Activated T-cell treated with anti-CD3 and anti-CD28 coated beads, Interleukin-2, amount 50 U/mL, for 1 hour (primary cell): ENCODE data around the gene PLEKHA4.
A peak's percentile ranks its signal among the peaks of the same experiment; 100 is the strongest.
"Not testable (repeated sequence)": the region's sequence is repeated elsewhere in the genome, so short reads cannot be mapped to it uniquely, and the experiment has no call there.

Source experiments
- DNase-seq: peaks from one replicate; pipeline ENCODE4 v3.0.0-alpha.2; 2020

PLEKHA4 gene

DNA sequence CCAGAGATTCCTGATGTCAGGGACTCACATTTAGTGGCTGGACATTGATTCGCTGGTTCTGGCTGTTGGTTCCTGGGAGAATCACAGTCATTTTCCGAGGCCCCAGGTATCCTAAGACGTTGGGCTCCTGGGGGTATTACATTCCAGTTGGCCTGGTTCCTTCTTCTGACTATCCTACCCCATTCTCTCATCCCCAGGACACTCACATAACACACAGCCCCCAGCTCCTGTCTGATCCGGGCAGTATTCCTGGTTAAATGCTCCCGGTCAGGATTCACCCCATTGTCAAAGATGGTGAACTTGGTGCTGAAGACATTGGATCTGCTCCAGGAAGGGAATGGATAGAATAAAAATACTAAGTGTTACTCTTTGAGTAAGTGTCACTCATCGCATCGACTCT lies 15.3 kb upstream of the PLEKHA4 start:
- no peak for DNase-seq

DNA sequence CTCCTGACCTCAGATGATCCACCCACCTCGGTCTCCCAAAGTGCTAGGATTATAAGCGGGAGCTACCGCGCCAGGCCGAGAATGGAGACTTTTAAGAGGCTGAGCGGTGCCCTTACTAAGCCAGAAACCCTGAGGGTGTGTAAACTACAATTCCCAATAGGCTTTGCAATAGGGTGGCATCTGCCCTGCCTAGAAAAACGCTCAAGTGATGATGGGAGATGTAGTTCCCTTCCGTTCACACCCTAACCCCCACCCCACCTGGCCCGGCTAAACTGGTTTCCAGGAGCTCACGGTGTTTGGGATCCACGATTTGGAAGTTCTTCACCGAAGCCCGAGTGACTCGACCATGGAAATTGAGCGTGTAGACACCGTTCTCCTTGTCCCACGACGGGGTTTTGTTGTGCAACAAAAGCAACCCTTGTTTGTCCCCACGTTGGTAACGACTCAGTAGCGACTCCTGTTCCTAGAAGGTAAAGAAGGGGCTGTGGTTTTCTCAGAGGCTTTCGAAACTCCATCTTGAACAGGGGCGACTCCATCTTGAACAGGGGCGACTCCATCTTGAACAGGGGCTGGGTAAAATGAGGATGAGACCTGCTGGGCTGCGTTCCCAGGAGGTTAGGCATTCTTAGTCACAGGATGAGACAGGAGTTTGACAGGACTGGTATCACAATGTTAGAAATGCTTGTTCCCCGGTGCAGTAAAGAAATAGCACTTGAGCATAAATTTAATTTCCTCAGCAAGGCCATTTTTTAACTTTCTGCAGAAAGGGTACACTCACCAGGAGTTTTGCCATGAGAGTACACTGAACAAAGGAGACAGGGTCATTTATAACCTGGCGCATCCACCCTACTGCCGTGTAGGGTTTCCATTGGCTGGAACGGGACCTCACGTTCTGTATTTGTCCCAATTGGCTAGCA lies 13.6 kb upstream of the PLEKHA4 start:
- peak; percentile 41 for DNase-seq

DNA sequence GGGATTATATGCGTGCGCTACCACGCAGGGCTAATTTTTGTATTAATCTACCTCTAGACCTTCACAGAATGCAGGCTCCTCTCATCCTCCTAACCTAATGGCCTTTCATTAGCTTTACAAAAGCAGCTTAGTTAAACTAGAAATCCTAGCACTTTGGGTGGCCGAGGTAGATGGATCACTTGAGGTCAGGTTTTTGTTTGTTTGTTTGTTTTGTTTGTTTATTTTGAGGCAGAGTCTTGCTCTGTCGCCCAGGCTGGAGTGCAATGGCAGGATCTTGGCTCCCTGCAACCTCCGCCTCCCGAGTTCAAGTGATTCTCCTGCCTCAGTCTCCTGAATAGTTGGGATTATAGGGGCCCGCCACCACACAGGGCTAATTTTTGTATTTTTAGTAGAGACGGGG lies 11.3 kb upstream of the PLEKHA4 start:
- not testable (repeated sequence) for DNase-seq

DNA sequence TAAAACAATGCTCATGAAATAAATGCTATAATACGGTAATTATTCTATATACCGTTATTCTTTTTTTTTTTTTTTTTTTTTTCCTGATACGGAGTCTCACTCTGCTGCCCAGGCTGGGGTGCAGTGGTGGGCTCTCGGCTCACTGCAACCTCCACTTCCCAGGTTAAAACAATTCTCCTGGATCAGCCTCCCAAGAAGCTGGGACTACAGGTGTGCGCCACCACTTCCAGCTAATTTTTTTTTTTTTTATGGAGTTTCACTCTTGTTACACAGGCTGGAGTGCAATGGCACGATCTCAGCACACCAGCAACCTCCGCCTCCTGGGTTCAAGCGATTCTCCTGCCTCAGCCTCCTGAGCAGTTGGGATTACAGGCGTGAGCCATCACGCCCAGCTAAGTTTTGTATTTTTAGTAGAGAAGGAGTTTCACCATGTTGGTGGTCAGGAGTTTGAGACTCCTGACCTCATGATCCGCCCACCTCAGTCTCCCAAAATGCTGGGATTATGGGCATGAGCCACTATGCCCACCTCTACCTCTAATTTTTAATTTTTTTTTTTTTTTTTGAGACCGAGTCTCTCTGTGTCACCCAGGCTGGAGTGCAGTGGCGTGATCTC lies 10.7 kb upstream of the PLEKHA4 start:
- no peak for DNase-seq

DNA sequence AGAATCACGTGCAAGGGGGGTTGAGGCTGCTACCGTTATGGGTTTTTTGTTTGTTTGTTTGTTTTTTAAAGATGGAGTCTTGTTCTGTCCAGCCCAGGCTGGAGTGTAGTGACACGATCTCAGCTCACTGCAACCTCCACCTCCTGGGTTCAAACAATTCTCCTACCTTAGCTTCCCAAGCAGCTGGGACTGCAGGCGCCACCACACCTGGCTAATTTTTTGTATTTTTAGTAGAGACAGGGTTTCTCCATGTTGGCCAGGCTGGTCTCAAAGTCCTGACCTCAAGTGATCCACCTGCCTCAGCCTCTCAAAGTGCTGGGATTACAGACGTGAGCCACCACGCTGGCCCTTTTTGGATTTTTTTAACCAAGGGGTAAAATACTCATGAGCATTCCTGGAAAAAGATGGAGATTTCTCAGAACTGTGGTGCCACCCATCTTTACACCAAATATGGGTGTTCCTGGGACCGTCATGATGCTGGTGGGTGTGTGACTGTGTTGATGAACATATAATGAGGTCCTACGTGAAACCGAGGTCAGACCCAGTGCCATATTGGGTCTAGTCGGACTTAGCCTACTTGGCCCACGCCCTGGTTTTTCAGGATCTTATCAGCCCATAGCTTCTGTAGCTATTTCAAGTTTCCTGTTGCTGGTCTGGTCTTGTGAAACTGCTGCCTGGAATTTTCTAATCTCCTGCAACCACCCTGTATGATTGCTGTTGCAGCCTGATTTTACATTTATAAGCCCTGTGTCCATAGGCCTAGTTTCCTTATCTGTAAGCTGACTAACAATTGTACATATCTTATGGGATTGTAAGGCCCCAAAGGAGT lies 10.0 kb upstream of the PLEKHA4 start:
- DNase-seq = peak; percentile 38

DNA sequence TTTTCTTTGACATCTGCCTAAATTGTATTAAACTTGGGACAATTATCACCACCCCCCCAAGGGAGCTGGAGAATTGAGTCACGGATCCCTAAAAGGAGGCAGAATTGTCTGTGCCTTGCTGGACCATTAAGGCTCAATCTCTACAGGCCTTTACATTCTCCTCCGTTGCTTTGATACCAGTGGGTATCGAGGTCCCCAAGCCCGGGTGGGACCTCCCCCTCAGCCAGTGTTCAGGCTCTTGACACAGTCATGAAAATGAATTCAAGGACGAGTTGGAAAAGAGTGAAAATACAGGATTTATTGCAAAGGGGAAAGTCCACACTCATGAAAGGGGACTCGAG lies 9.4 kb upstream of the PLEKHA4 start:
- DNase-seq = no peak

DNA sequence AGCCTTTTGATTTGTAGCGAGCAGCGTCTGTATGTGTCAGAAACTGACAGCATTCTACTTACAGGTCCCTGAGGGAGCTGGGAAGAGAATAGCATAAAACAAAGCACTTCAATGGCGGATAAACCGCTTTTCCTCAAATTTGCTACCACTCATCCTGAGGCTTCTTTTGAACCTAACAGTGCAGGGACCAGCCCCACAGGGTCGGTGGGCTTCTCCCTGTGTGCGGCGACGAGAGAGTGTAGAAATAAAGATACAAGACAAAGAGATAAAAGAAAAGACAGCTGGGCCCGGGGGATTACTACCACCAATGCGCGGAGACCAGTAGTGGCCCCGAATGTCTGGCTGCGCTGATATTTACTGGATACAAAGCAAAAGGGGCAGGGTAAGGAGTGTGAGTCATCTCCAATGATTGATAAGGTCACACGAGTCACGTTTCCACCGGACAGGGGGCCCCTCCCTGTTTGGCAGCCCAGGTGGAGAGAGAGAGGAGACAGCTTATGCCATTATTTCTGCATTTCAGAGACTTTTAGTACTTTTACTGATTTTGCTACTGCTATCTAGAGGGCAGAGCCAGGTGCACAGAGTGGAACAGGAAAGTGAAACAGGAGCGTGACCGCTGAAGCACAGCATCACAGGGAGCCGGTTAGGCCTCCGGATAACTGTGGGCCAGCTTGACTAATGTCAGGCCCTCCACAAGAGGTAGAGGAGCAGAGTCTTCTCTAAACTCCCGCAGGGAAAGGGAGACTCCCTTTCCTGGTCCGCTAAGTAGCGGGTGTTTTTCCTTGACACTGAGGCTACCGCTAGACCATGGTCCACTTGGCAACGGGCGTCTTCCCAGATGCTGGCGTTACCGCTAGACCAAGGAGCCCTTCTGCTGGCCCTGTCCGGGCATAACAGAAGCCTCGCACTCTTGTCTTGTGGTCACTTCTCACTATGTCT lies 7.9 kb upstream of the PLEKHA4 start:
- peak; percentile 44 for DNase-seq

DNA sequence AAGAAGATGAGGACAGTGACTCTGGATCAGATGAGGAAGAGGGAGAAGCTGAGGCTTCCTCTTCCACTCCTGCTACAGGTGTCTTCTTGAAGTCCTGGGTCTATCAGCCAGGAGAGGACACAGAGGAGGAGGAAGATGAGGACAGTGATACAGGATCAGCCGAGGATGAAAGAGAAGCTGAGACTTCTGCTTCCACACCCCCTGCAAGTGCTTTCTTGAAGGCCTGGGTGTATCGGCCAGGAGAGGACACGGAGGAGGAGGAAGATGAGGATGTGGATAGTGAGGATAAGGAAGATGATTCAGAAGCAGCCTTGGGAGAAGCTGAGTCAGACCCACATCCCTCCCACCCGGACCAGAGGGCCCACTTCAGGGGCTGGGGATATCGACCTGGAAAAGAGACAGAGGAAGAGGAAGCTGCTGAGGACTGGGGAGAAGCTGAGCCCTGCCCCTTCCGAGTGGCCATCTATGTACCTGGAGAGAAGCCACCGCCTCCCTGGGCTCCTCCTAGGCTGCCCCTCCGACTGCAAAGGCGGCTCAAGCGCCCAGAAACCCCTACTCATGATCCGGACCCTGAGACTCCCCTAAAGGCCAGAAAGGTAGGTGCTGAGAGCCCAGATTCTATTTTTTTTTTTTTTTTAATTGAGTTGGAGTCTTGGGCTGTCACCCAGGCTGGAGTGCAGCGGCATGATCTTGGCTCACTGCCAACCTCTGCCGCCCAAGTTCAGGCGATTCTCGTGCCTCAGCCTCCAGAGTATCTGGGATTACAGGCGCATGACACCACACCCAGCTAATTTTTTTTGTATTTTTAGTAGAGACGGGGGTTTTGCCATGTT lies 6.1 kb upstream of the PLEKHA4 start:
- no peak for DNase-seq

DNA sequence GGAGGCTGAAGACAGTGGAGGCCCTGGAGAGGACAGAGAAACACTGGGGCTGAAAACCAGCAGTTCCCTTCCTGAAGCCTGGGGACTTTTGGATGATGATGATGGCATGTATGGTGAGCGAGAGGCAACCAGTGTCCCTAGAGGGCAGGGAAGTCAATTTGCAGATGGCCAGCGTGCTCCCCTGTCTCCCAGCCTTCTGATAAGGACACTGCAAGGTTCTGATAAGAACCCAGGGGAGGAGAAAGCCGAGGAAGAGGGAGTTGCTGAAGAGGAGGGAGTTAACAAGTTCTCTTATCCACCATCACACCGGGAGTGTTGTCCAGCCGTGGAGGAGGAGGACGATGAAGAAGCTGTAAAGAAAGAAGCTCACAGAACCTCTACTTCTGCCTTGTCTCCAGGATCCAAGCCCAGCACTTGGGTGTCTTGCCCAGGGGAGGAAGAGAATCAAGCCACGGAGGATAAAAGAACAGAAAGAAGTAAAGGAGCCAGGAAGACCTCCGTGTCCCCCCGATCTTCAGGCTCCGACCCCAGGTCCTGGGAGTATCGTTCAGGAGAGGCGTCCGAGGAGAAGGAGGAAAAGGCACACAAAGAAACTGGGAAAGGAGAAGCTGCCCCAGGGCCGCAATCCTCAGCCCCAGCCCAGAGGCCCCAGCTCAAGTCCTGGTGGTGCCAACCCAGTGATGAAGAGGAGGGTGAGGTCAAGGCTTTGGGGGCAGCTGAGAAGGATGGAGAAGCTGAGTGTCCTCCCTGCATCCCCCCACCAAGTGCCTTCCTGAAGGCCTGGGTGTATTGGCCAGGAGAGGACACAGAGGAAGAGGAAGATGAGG lies 5.3 kb upstream of the PLEKHA4 start:
- no peak for DNase-seq

DNA sequence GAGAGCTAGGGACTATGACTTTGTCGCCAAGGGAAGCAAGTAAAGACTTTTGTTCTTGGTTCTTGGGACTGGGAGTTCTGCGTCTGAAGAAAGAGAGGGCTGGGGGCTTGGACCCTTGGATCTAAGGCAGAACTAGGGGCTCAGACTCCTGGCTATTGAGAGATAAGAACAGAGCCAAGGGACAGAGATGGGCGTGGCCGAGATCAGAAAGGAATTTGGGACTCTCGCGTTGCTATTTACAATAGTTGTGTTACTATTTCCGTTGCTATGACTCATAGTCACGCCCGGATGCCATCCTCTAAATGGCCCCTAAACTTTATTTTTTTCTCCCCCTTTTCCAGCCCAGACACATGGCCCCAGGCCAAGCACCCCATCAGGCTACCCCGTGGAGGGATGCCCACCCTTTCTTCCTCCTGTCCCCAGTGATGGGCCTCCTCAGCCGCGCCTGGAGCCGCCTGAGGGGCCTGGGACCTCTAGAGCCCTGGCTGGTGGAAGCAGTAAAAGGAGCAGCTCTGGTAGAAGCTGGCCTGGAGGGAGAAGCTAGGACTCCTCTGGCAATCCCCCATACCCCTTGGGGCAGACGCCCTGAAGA lies 4.6 kb upstream of the PLEKHA4 start:
- peak; percentile 74 for DNase-seq

DNA sequence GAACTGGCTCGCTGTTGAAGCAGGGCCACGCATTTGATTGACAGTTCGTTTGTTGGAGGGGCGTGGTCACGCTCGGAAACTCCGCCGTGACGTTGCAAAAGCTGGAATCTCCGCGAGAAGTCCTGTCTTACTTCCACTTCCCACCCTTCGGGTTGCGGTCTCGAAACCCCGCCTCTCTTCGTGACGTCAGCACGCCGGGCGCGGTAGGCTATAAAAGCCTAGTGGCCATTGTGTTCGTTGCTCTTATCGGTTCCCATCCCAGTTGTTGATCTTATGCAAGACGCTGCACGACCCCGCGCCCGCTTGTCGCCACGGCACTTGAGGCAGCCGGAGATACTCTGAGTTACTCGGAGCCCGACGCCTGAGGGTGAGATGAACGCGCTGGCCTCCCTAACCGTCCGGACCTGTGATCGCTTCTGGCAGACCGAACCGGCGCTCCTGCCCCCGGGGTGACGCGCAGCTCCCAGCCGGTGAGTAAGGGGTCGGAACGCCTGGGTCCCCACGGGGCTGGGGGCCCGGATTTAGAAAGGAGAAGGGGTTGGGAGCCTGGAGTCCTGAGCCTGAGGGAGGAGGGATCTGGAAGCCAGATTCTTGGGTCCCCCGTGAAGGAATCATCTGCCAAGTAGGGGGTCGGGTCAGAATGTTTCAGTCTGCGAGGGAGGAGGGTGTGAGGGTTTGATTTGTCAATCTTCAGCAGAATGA lies 3.9 kb upstream of the PLEKHA4 start, which contains the start of gene PPP1R15A:
TSS of gene PPP1R15A (plus strand) at position 240 of the 702 bp plus-strand sequence. CDS start 813 bp downstream, outside the sequence.
- peak; percentile 100 for DNase-seq

DNA sequence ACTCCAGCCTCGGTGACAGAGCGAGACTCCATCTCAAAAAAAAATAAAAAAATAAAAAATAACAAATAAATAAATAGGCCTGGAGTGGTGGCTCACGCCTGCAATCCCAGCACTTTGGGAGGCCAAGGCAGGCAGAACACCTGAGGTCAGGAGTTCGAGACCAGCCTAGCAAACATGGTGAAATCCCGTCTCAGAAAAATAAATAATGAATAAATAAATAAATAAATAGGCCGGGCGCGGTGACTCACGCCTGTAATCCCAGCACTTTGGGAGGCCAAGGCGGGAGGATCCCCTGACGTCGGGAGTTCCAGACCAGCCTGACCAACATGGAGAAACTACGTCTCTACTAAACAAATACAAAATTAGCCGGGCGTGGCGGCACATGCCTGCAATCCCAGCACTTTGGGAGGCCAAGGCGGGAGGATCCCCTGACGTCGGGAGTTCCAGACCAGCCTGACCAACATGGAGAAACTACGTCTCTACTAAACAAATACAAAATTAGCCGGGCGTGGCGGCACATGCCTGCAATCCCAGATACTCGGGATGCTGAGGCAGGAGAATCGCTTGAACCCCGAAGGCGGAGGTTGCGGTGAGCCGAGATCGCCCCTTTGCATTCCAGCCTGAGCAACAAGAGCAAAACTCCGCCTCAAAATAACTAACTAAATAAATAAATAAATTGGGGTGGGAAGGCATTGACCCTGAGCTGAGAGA lies 3.2 kb upstream of the PLEKHA4 start:
- not testable (repeated sequence) for DNase-seq

DNA sequence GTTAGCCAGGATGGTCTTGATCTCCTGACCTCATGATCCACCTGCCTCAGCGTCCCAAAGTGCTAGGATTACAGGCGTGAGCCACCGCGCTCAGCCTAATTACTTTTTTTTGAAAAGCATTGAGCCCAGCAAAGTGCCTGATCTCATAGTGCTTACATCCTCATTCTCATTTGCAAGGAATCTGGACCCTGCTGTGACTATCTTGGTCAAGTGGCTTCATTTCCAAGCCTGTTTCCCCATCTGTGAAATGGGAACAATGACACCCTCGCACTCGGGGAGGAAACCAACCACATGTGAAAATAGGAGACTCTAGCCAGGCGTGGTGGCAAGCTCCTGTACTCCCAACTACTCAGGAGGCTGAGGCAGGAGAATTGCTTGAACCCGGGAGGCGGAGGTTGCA lies 1.6 kb upstream of the PLEKHA4 start:
- no peak for DNase-seq

DNA sequence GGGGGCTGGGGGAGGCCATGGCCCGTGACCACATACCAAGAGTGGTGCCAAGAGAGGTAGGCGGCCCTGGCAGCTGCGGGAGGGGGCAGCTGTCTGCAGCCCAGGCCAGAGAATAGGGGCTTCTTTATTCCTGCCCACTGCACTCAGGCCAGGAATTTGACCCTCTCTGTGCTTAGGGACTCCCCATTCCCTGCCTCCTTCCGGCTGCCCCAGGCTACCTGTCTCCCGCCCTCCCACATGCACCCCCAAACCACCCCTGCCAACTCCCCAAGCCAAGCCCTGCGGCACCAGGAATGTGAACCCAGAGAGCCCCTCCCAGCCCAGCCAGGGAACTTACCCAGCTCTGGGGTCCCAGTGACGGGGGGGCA lies 687 bp downstream of the PLEKHA4 start:
- DNase-seq = no peak

DNA sequence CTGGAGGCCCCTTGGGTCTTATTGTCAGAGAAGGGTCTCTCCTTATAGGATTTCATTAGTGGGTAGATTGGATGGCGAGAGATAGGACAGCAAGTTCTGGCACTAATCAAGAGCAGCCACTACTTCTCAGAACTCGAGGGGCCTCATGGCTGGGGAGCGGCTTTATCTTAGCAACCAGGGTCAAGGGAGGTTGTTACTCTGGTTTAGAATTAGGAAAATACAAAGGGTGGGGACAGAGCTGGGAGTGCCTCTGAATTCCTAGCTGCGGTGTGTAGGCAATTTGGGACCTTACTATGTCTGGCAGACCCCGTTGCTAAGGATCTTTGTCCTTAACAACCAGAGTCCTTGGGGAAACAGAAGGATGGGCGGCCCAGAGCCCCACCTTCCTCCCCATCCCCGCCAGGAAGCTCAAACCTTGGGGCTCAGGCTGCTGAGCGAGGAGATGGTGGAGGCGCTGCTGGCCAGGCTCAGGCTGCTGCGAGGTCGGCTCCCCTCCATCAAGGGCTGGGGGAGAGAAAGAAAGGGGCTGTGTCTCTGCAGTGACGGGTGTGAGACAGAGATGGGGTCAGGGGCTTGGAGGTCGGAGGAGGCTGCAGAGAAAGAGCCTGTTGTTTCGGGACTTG lies 1.2 kb downstream of the PLEKHA4 start:
- no peak for DNase-seq

DNA sequence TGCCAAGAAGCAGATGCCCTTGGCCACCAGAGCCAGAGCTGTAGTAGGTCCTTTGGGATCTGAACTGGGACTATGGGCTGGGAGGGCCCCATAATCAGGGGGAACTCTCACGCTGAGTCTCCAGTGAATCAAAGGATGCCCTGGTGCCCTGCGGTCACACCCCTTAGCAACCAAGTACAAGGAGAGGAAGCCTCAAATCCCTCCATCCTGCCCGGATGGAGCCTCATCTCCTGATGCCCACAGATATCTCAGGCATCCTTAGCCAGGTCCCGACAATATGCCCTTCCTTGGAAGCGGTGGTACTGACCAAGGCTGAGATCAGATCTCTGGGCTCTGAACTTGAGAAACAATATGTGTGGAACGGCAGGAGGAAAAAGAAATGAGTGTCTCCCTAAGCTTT lies 1.7 kb downstream of the PLEKHA4 start:
- DNase-seq = no peak

DNA sequence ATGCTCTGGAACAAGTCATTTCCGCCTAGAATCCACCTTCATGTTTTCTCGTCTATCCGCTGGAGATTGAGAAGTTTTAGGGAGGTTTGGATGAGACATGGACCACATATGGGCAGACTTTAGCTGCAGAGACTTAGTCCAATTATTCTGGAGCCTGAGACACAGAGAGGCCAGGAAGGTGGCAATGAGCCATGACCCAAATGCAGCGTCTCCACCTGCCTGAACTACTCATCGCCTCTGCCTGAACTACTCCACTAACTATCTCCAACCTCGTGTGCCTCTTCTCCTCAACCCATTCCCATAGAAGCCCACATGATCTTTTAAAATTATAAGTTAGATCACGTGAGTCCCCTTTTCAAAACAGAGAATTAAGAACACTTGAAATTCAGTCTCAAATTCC lies 5.6 kb downstream of the PLEKHA4 start:
- DNase-seq = no peak

DNA sequence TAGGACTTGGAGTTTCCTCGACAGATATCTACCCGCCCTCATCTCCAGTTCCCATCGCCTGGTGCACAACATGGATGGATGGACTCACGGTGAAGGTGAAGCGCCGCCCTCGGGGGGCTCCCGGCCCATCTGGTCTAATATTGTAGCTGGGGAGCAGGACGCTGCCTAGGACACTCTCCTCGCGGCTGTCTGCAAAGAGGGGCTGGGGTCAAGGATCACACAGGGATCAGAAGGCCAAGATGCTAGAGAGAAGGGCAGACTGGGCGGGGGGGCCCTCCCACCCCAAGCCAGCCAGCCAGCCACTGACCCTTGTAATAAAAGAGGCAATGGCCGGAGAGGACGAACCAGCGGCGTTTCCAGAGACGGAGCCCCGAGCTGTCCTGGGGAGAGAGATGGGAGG lies 7.1 kb downstream of the PLEKHA4 start:
- no peak for DNase-seq
